T-helper 2 cell treated with Interferon-gamma antibody and Interleukin-4, amounts not matched to agents 5 μg/mL and 100 μg/mL, for 36 hours (primary cell): ENCODE measurements around the gene GP1BB.

Experiments
- DNase-seq: peaks from one replicate; pipeline ENCODE4 v3.0.0; 2021; ENCODE audit warnings: low spot score
- H3K27ac Mint-ChIP-seq: one replicate; pipeline ENCODE4 v1.8.0; 2021; ENCODE audit warnings: mild to moderate bottlenecking, mixed read lengths
- H3K27me3 Mint-ChIP-seq: one replicate; pipeline ENCODE4 v1.8.0; 2021; ENCODE audit warnings: low read depth, mixed read lengths
- H3K36me3 Mint-ChIP-seq: one replicate; pipeline ENCODE4 v1.8.0; 2021; ENCODE audit warnings: low read depth, mixed read lengths
- H3K4me1 Mint-ChIP-seq: one replicate; pipeline ENCODE4 v1.8.0; 2021; ENCODE audit warnings: low read depth, mixed read lengths
- H3K4me3 Mint-ChIP-seq: one replicate; pipeline ENCODE4 v1.8.0; 2022; ENCODE audit warnings: mild to moderate bottlenecking, moderate library complexity, mixed read lengths
- H3K9me3 Mint-ChIP-seq: one replicate; pipeline ENCODE4 v1.8.0; 2021; ENCODE audit warnings: mixed read lengths

GP1BB gene

GRCh38 chr22:19703869-19704268 is 19.5 kb upstream of the GP1BB start:
- Mint-ChIP-seq H3K4me1 (no peaks in the 10 kb centered on the region), H3K4me3 (no peak overlapping the region), H3K27me3 (peaks cover 6% of the 10 kb centered on the region), H3K27ac (no peak overlapping the region), H3K36me3 (no peaks in the 10 kb centered on the region), H3K9me3 (no peaks in the 10 kb centered on the region)
- DNase-seq = no peak

GRCh38 chr22:19704355-19705015 is 18.9 kb upstream of the GP1BB start:
- no peak overlapping the region for H3K27ac Mint-ChIP-seq

GRCh38 chr22:19705181-19705934 is 18.0 kb upstream of the GP1BB start:
- no peak overlapping the region for H3K4me3 Mint-ChIP-seq
- no peaks in the 10 kb centered on the region for H3K36me3 Mint-ChIP-seq
- no peaks in the 10 kb centered on the region for H3K9me3 Mint-ChIP-seq
- DNase-seq = no peak
- no peaks in the 10 kb centered on the region for H3K4me1 Mint-ChIP-seq
- peaks cover 6% of the 10 kb centered on the region for H3K27me3 Mint-ChIP-seq
- no peak overlapping the region for H3K27ac Mint-ChIP-seq

More at GRCh38 chr22:19704355-19705015, 18.9 kb upstream of the GP1BB start:
- Mint-ChIP-seq H3K4me3 (no peak overlapping the region), H3K4me1 (no peaks in the 10 kb centered on the region), H3K9me3 (no peaks in the 10 kb centered on the region), H3K36me3 (no peaks in the 10 kb centered on the region), H3K27me3 (peaks cover 6% of the 10 kb centered on the region)
- no peak for DNase-seq

GRCh38 chr22:19706661-19707151 is 16.6 kb upstream of the GP1BB start:
- H3K27me3 Mint-ChIP-seq = no peaks in the 10 kb centered on the region
- no peak overlapping the region for H3K4me3 Mint-ChIP-seq
- no peak for DNase-seq
- H3K36me3 Mint-ChIP-seq = no peaks in the 10 kb centered on the region
- no peaks in the 10 kb centered on the region for H3K9me3 Mint-ChIP-seq
- no peaks in the 10 kb centered on the region for H3K4me1 Mint-ChIP-seq
- no peak overlapping the region for H3K27ac Mint-ChIP-seq

- no peak overlapping the region for H3K27ac Mint-ChIP-seq
Observed at GRCh38 chr22:19707347-19708290, 15.7 kb upstream of the GP1BB start.

GRCh38 chr22:19708321-19709011 is 14.9 kb upstream of the GP1BB start:
- no peak for DNase-seq
- peaks cover 13% of the 10 kb centered on the region for H3K27me3 Mint-ChIP-seq
- no peak overlapping the region for H3K27ac Mint-ChIP-seq
- H3K4me1 Mint-ChIP-seq = no peaks in the 10 kb centered on the region
- H3K9me3 Mint-ChIP-seq = no peaks in the 10 kb centered on the region
- H3K4me3 Mint-ChIP-seq = no peak overlapping the region
- no peaks in the 10 kb centered on the region for H3K36me3 Mint-ChIP-seq

More at GRCh38 chr22:19707347-19708290, 15.7 kb upstream of the GP1BB start:
- H3K27me3 Mint-ChIP-seq = peaks cover 5% of the 10 kb centered on the region
- H3K9me3 Mint-ChIP-seq = no peaks in the 10 kb centered on the region
- no peak for DNase-seq
- H3K4me1 Mint-ChIP-seq = no peaks in the 10 kb centered on the region
- no peak overlapping the region for H3K4me3 Mint-ChIP-seq
- no peaks in the 10 kb centered on the region for H3K36me3 Mint-ChIP-seq

GRCh38 chr22:19709063-19709769 is 14.1 kb upstream of the GP1BB start:
- no peak for DNase-seq
- no peak overlapping the region for H3K4me3 Mint-ChIP-seq
- H3K36me3 Mint-ChIP-seq = no peaks in the 10 kb centered on the region
- H3K9me3 Mint-ChIP-seq = no peaks in the 10 kb centered on the region
- H3K4me1 Mint-ChIP-seq = no peaks in the 10 kb centered on the region
- peaks cover 16% of the 10 kb centered on the region for H3K27me3 Mint-ChIP-seq
- no peak overlapping the region for H3K27ac Mint-ChIP-seq

- Mint-ChIP-seq H3K4me3 (no peak overlapping the region), H3K4me1 (no peaks in the 10 kb centered on the region), H3K36me3 (no peaks in the 10 kb centered on the region), H3K27me3 (peaks cover 17% of the 10 kb centered on the region), H3K27ac (no peak overlapping the region), H3K9me3 (no peaks in the 10 kb centered on the region)
- DNase-seq = no peak
Observed at GRCh38 chr22:19710020-19710768, 13.1 kb upstream of the GP1BB start.

- Mint-ChIP-seq H3K27me3 (peaks cover 18% of the 10 kb centered on the region), H3K27ac (no peak overlapping the region), H3K9me3 (no peaks in the 10 kb centered on the region), H3K4me3 (no peak overlapping the region), H3K4me1 (no peaks in the 10 kb centered on the region), H3K36me3 (no peaks in the 10 kb centered on the region)
- DNase-seq = no peak
Observed at GRCh38 chr22:19710769-19711106, 12.6 kb upstream of the GP1BB start.

- Mint-ChIP-seq H3K9me3 (no peaks in the 10 kb centered on the region), H3K4me1 (peaks cover 2% of the 10 kb centered on the region), H3K36me3 (no peaks in the 10 kb centered on the region), H3K4me3 (peak overlapping the region; percentile 62), H3K27ac (no peak overlapping the region), H3K27me3 (peaks cover 21% of the 10 kb centered on the region)
- DNase-seq = no peak
Observed at GRCh38 chr22:19713245-19713644, 10.1 kb upstream of the GP1BB start.

GRCh38 chr22:19713650-19714311 is 9.6 kb upstream of the GP1BB start:
- no peak for DNase-seq
- Mint-ChIP-seq H3K27me3 (peaks cover 21% of the 10 kb centered on the region), H3K4me3 (peak overlapping the region; percentile 62), H3K4me1 (peaks cover 2% of the 10 kb centered on the region), H3K9me3 (no peaks in the 10 kb centered on the region), H3K36me3 (no peaks in the 10 kb centered on the region), H3K27ac (no peak overlapping the region)
